Adrenal gland (tissue), 5 donors: ENCODE data around the gene ATP11A.

Source experiments
- POLR2A ChIP-seq, 2 donors: fragments of 450-650 bp; IDR thresholded peaks; one replicate each; pipeline ENCODE4 v1.6.1; 2017; ENCODE audit warnings: antibody characterized with exemption in 2 of 2, mild to moderate bottlenecking in 2 of 2, moderate library complexity in 1 of 2
- TF ChIP-seq, protein P1 (sequence below), 6 experiments: fragments of 450-650 bp in 4 of 6; fragments of 200-600 bp in 2 of 6; sonication (generic) in 1 of 6; IDR thresholded peaks; 1 replicate in 5 of 6; 2 replicates in 1 of 6; pipeline versions ENCODE4 v1.5.1 to v1.8.0; 2016 to 2021; ENCODE audit warnings: antibody characterized with exemption in 6 of 6, mild to moderate bottlenecking in 2 of 6, moderate library complexity in 1 of 6
- donor health status: DM: no; HTN: no; CAD: no.

DNA sequence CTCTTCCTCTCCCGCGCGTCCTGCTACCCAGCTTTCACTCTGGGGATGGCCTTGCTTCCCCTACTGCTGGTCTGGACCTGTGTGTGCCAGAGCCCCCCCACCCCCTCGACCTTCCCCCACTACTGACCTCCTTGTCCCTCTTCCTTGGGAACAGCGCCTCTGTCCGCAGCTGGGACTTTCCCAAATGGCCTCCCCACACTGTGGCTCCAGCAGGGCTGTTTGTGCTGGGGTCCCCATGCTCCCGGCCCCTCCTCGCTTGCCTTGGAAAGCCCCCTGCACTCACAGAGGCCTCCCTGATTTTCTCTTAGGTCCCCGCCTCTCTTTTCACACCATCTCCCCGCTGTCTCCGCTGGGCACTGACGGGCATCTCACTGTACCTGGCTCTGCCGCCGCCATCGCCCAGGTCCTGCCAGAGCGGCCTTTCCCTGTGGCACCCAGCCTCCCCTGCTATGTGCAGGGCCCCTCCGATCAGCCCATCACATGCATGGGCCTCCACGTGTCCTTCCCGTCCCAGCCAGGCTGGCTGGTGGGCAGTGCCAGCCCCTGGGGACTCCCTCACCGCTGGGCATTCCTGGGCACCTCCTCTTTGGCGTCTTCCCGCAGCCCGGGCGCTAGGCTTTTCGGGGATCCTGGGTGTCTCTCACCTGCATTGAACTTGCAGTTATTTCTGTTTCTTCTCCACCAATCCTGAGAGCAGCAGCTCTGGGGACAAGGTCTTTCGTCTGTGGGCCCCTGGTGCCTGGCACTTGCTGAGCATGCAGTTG lies 118.7 kb downstream of the ATP11A start:
- TF ChIP-seq, protein P1, sequence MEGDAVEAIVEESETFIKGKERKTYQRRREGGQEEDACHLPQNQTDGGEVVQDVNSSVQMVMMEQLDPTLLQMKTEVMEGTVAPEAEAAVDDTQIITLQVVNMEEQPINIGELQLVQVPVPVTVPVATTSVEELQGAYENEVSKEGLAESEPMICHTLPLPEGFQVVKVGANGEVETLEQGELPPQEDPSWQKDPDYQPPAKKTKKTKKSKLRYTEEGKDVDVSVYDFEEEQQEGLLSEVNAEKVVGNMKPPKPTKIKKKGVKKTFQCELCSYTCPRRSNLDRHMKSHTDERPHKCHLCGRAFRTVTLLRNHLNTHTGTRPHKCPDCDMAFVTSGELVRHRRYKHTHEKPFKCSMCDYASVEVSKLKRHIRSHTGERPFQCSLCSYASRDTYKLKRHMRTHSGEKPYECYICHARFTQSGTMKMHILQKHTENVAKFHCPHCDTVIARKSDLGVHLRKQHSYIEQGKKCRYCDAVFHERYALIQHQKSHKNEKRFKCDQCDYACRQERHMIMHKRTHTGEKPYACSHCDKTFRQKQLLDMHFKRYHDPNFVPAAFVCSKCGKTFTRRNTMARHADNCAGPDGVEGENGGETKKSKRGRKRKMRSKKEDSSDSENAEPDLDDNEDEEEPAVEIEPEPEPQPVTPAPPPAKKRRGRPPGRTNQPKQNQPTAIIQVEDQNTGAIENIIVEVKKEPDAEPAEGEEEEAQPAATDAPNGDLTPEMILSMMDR (IDR thresholded peaks at IDR 0.05) = no peak
- no peak for TF ChIP-seq POLR2A (IDR thresholded peaks at IDR 0.05)
